Measurements from ENCODE around the gene STH.
"Not testable (repeated sequence)": the region's sequence is repeated elsewhere in the genome, so short reads cannot be mapped to it uniquely, and the experiment has no call there.

STH gene

DNA sequence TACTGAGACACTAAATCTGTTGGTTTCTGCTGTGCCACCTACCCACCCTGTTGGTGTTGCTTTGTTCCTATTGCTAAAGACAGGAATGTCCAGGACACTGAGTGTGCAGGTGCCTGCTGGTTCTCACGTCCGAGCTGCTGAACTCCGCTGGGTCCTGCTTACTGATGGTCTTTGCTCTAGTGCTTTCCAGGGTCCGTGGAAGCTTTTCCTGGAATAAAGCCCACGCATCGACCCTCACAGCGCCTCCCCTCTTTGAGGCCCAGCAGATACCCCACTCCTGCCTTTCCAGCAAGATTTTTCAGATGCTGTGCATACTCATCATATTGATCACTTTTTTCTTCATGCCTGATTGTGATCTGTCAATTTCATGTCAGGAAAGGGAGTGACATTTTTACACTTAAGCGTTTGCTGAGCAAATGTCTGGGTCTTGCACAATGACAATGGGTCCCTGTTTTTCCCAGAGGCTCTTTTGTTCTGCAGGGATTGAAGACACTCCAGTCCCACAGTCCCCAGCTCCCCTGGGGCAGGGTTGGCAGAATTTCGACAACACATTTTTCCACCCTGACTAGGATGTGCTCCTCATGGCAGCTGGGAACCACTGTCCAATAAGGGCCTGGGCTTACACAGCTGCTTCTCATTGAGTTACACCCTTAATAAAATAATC lies 14.6 kb downstream of the STH start:
- H3K27ac ChIP-seq (ENCODE audit: low read depth, low read length), result no peak overlapping the region
- H3K27me3 ChIP-seq (ENCODE audit: insufficient read depth, low read length), result no peaks in the 10 kb centered on the region
- peaks cover 3% of the 10 kb centered on the region for H3K4me1 ChIP-seq (ENCODE audit: control insufficient read depth, insufficient read depth, low read length, unreplicated experiment)
- H3K4me3 ChIP-seq (ENCODE audit: low read depth, low read length), result no peak overlapping the region
- no peaks in the 10 kb centered on the region for H3K79me2 ChIP-seq (ENCODE audit: control insufficient read depth, insufficient read depth, low read length, unreplicated experiment)
- H3K36me3 ChIP-seq (ENCODE audit: insufficient read depth, low read length), result no peaks in the 10 kb centered on the region
- H2AFZ ChIP-seq (ENCODE audit: low read length, unreplicated experiment), result no peak overlapping the region

DNA sequence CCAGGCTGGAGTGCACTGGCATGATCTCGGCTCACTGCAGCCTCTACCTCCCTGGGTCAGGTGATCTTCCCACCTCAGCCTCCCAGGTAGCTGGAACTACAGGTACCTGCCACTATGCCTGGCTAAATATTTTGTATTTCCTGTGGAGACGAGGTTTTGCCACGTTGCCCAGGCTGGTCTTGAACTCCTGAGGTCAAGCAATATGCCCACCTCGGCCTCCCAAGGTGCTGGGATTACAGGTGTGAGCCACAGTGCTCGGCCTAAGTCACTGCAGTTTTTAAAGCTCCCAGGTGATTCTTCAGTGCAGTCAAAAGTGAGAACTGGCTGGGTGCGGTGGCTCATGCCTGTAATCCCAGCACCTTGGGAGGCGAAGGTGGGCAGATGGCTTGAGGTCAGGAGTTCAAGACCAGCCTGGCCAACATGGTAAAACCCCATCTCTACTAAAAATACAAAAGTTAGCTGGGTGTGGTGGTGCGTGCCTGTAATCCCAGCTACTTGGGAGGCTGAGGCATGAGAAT lies 20.4 kb downstream of the STH start:
- H3K4me3 ChIP-seq (ENCODE audit: low read depth, low read length); H3K27ac ChIP-seq (ENCODE audit: low read depth, low read length): not testable (repeated sequence)

DNA sequence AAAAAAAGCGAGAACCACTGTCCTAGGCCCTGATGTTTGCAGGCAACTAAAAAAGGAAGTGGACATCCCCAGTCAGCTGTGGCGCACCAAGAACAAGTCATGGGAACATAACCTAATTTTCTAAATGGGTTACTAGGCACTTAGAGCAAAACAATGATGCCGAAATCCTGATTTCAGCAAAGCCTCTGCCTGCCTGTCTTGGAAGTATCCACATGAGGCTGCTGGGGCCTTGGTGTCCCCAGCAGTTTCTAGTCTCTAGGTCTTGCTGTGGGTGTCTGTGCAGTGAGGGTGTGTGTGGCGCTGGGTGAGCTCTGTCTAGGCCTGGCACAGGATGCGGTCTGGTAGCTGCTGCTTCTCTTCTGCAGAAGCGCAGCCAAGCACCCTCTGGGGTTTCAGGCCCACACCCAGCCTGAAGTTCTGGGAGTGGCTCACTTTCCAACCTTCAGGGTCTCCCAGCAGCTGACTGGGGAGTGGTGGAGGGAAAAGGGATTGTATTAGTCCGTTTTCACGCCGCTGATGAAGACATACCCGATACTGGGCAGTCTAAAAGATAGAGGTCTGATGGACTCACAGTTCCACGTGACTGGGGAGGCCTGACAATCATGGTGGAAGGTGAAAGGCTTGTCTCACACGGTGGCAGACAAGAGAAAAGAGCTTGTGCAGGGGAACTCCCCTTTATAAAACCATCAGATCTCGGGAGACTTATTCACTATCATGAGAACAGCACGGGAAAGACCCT lies 21.1 kb downstream of the STH start:
- no peak overlapping the region for H3K27ac ChIP-seq (ENCODE audit: low read depth, low read length)
- H2AFZ ChIP-seq (ENCODE audit: low read length, unreplicated experiment), result no peak overlapping the region

More for the DNA sequence above, 20.4 kb downstream of the STH start:
- not testable (repeated sequence) for H3K4me1 ChIP-seq (ENCODE audit: control insufficient read depth, insufficient read depth, low read length, unreplicated experiment); H3K27me3 ChIP-seq (ENCODE audit: insufficient read depth, low read length); H2AFZ ChIP-seq (ENCODE audit: low read length, unreplicated experiment); H3K79me2 ChIP-seq (ENCODE audit: control insufficient read depth, insufficient read depth, low read length, unreplicated experiment); H3K36me3 ChIP-seq (ENCODE audit: insufficient read depth, low read length)

DNA sequence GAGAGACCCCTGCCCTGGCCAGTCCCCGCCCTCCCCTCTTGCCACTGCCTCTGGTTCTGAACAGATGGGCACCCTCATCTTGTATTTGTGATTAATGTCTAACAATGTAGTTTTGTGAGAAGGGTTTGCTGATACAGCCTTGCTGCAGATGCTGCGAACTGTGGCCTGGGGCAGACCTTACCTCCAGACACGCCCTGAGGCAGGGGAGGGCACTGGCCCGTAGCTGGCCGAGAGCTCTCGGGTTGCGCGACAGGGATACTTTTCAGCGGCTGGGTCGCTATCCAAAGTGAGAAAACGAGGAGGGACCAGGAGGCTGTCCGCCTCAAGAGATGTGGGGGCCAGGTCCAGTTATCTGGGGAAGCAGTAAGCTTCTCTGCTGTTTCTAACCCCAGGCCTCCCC lies 21.9 kb downstream of the STH start:
- H3K79me2 ChIP-seq (ENCODE audit: control insufficient read depth, insufficient read depth, low read length, unreplicated experiment), result no peaks in the 10 kb centered on the region
- 0 out of 2 replicates have a peak, but pooled peaks cover 3% of the 10 kb centered on the region for H3K36me3 ChIP-seq (ENCODE audit: insufficient read depth, low read length)
- no peak overlapping the region for H2AFZ ChIP-seq (ENCODE audit: low read length, unreplicated experiment)
- H3K27ac ChIP-seq (ENCODE audit: low read depth, low read length), result no peak overlapping the region
- H3K4me1 ChIP-seq (ENCODE audit: control insufficient read depth, insufficient read depth, low read length, unreplicated experiment), result no peaks in the 10 kb centered on the region
- H3K4me3 ChIP-seq (ENCODE audit: low read depth, low read length), result no peak overlapping the region
- H3K27me3 ChIP-seq (ENCODE audit: insufficient read depth, low read length), result no peaks in the 10 kb centered on the region

More for the DNA sequence above, 21.1 kb downstream of the STH start:
- no peaks in the 10 kb centered on the region for H3K79me2 ChIP-seq (ENCODE audit: control insufficient read depth, insufficient read depth, low read length, unreplicated experiment)
- H3K27me3 ChIP-seq (ENCODE audit: insufficient read depth, low read length), result no peaks in the 10 kb centered on the region
- 0 out of 2 replicates have a peak, but pooled peaks cover 3% of the 10 kb centered on the region for H3K36me3 ChIP-seq (ENCODE audit: insufficient read depth, low read length)
- H3K4me3 ChIP-seq (ENCODE audit: low read depth, low read length), result no peak overlapping the region
- no peaks in the 10 kb centered on the region for H3K4me1 ChIP-seq (ENCODE audit: control insufficient read depth, insufficient read depth, low read length, unreplicated experiment)

DNA sequence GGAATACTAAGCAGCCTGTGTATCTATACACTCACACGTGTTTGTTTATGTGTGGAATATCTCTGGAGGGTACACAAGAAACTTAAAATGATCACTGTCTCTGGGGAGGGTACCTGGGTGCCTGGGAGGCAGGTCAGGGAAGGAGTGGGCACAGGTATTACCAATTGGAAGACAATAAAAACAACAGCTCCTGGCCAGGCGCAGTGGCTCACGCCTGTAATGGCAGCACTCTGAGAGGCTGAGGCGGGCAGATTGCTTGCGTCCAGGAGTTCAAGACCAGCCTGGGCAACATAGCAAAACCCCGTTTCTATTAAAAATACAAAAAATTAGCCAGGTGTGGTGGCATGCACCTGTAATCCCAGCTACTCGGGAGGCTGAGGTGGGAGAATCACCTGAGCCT lies 24.3 kb downstream of the STH start:
- not testable (repeated sequence) for H3K79me2 ChIP-seq (ENCODE audit: control insufficient read depth, insufficient read depth, low read length, unreplicated experiment); H3K4me1 ChIP-seq (ENCODE audit: control insufficient read depth, insufficient read depth, low read length, unreplicated experiment)

DNA sequence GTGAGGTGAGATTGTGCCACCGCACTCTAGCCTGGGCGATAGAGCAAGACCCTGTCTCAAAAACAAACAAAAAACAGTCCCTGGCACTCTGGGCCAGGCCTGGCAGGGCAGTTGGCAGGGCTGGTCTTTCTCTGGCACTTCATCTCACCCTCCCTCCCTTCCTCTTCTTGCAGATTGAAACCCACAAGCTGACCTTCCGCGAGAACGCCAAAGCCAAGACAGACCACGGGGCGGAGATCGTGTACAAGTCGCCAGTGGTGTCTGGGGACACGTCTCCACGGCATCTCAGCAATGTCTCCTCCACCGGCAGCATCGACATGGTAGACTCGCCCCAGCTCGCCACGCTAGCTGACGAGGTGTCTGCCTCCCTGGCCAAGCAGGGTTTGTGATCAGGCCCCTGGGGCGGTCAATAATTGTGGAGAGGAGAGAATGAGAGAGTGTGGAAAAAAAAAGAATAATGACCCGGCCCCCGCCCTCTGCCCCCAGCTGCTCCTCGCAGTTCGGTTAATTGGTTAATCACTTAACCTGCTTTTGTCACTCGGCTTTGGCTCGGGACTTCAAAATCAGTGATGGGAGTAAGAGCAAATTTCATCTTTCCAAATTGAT lies 24.8 kb downstream of the STH start:
- Histone ChIP-seq H3K27me3 (ENCODE audit: insufficient read depth, low read length) (no peaks in the 10 kb centered on the region), H3K27ac (ENCODE audit: low read depth, low read length) (no peak overlapping the region), H3K4me3 (ENCODE audit: low read depth, low read length) (no peak overlapping the region), H3K79me2 (ENCODE audit: control insufficient read depth, insufficient read depth, low read length, unreplicated experiment) (no peaks in the 10 kb centered on the region), H3K4me1 (ENCODE audit: control insufficient read depth, insufficient read depth, low read length, unreplicated experiment) (no peaks in the 10 kb centered on the region), H3K36me3 (ENCODE audit: insufficient read depth, low read length) (0 out of 2 replicates have a peak, but pooled peaks cover 3% of the 10 kb centered on the region), H2AFZ (ENCODE audit: low read length, unreplicated experiment) (no peak overlapping the region)

More for the DNA sequence above, 24.3 kb downstream of the STH start:
- H3K4me3 ChIP-seq (ENCODE audit: low read depth, low read length); H2AFZ ChIP-seq (ENCODE audit: low read length, unreplicated experiment); H3K36me3 ChIP-seq (ENCODE audit: insufficient read depth, low read length); H3K27me3 ChIP-seq (ENCODE audit: insufficient read depth, low read length); H3K27ac ChIP-seq (ENCODE audit: low read depth, low read length): not testable (repeated sequence)

DNA sequence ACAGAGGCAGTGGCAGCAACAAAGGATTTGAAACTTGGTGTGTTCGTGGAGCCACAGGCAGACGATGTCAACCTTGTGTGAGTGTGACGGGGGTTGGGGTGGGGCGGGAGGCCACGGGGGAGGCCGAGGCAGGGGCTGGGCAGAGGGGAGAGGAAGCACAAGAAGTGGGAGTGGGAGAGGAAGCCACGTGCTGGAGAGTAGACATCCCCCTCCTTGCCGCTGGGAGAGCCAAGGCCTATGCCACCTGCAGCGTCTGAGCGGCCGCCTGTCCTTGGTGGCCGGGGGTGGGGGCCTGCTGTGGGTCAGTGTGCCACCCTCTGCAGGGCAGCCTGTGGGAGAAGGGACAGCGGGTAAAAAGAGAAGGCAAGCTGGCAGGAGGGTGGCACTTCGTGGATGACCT lies 25.5 kb downstream of the STH start:
- Histone ChIP-seq H3K27ac (ENCODE audit: low read depth, low read length) (no peak overlapping the region), H3K36me3 (ENCODE audit: insufficient read depth, low read length) (0 out of 2 replicates have a peak, but pooled peaks cover 3% of the 10 kb centered on the region), H3K27me3 (ENCODE audit: insufficient read depth, low read length) (no peaks in the 10 kb centered on the region), H3K4me1 (ENCODE audit: control insufficient read depth, insufficient read depth, low read length, unreplicated experiment) (no peaks in the 10 kb centered on the region), H3K79me2 (ENCODE audit: control insufficient read depth, insufficient read depth, low read length, unreplicated experiment) (no peaks in the 10 kb centered on the region), H2AFZ (ENCODE audit: low read length, unreplicated experiment) (no peak overlapping the region), H3K4me3 (ENCODE audit: low read depth, low read length) (no peak overlapping the region)

DNA sequence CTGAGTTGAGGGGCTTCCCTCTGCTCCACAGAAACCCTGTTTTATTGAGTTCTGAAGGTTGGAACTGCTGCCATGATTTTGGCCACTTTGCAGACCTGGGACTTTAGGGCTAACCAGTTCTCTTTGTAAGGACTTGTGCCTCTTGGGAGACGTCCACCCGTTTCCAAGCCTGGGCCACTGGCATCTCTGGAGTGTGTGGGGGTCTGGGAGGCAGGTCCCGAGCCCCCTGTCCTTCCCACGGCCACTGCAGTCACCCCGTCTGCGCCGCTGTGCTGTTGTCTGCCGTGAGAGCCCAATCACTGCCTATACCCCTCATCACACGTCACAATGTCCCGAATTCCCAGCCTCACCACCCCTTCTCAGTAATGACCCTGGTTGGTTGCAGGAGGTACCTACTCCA lies 26.0 kb downstream of the STH start:
- H2AFZ ChIP-seq (ENCODE audit: low read length, unreplicated experiment), result no peak overlapping the region
- H3K79me2 ChIP-seq (ENCODE audit: control insufficient read depth, insufficient read depth, low read length, unreplicated experiment), result no peaks in the 10 kb centered on the region
- no peaks in the 10 kb centered on the region for H3K4me1 ChIP-seq (ENCODE audit: control insufficient read depth, insufficient read depth, low read length, unreplicated experiment)
- H3K4me3 ChIP-seq (ENCODE audit: low read depth, low read length), result no peak overlapping the region
- no peaks in the 10 kb centered on the region for H3K27me3 ChIP-seq (ENCODE audit: insufficient read depth, low read length)
- no peak overlapping the region for H3K27ac ChIP-seq (ENCODE audit: low read depth, low read length)
- 0 out of 2 replicates have a peak, but pooled peaks cover 3% of the 10 kb centered on the region for H3K36me3 ChIP-seq (ENCODE audit: insufficient read depth, low read length)

DNA sequence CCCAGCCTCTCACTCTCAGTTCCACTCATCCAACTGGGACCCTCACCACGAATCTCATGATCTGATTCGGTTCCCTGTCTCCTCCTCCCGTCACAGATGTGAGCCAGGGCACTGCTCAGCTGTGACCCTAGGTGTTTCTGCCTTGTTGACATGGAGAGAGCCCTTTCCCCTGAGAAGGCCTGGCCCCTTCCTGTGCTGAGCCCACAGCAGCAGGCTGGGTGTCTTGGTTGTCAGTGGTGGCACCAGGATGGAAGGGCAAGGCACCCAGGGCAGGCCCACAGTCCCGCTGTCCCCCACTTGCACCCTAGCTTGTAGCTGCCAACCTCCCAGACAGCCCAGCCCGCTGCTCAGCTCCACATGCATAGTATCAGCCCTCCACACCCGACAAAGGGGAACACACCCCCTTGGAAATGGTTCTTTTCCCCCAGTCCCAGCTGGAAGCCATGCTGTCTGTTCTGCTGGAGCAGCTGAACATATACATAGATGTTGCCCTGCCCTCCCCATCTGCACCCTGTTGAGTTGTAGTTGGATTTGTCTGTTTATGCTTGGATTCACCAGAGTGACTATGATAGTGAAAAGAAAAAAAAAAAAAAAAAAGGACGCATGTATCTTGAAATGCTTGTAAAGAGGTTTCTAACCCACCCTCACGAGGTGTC lies 26.6 kb downstream of the STH start:
- no peak overlapping the region for H3K4me3 ChIP-seq (ENCODE audit: low read depth, low read length)
- no peaks in the 10 kb centered on the region for H3K4me1 ChIP-seq (ENCODE audit: control insufficient read depth, insufficient read depth, low read length, unreplicated experiment)
- no peaks in the 10 kb centered on the region for H3K79me2 ChIP-seq (ENCODE audit: control insufficient read depth, insufficient read depth, low read length, unreplicated experiment)
- H3K36me3 ChIP-seq (ENCODE audit: insufficient read depth, low read length), result 0 out of 2 replicates have a peak, but pooled peaks cover 6% of the 10 kb centered on the region
- H3K27me3 ChIP-seq (ENCODE audit: insufficient read depth, low read length), result no peaks in the 10 kb centered on the region
- no peak overlapping the region for H2AFZ ChIP-seq (ENCODE audit: low read length, unreplicated experiment)
- no peak overlapping the region for H3K27ac ChIP-seq (ENCODE audit: low read depth, low read length)
